Endothelial cell of umbilical vein (primary cell): ENCODE measurements around the gene TARBP2. TPM values are rescaled to one million over a fixed set of nuclear protein-coding genes. Genes with fewer than 3 reads are reported as not detected.

ENCODE experiments used
- BruUV-seq: library from RNA; stranded (reverse); fragments of 400-500 nt; replicated peaks from 2 replicates; lab custom pipeline; 2021; lab: Mats Ljungman, UMichigan
- CTCF ChIA-PET: fragments of 300-600, 350-600 bp; sonication (Branson Sonifier 250); formaldehyde crosslinking; loops from one replicate; lab custom pipeline; 2021; ENCODE audit warnings: antibody characterized with exemption, inconsistent platforms; lab: Charles Lee
- POLR2A ChIA-PET: fragments of 300-600, 350-600 bp; sonication (Branson Sonifier 250); formaldehyde crosslinking; loops from one replicate; lab custom pipeline; 2021; ENCODE audit warnings: antibody characterized with exemption, inconsistent platforms; lab: Charles Lee
- DNase-seq: peaks from one replicate; pipeline ENCODE4 v3.0.0-alpha.2; 2011; ENCODE audit warnings: low read depth, low spot score
- FAIRE-seq: peaks from 2 replicates; lab custom pipeline; 2011; peaks lifted over from hg19 to GRCh38; lab: Jason Lieb, UNC
- H2AFZ ChIP-seq: 2 replicates; pipeline ENCODE4 v1.6.0; 2012; ENCODE audit warnings: low read depth, low read length, control low read depth, inconsistent platforms
- H3K27ac ChIP-seq: 2 replicates; pipeline ENCODE4 v1.5.1; 2011; ENCODE audit warnings: low read depth, mild to moderate bottlenecking, control low read depth, low read length, moderate library complexity; ENCODE audit not compliant: insufficient read depth
- H3K27me3 ChIP-seq, 2 experiments: 2 replicates each; pipeline versions ENCODE4 v1.6.0 to v1.6.1; 2011; ENCODE audit warnings: low read length in 2 of 2, mixed read lengths in 1 of 2; ENCODE audit not compliant: control insufficient read depth in 2 of 2, insufficient read depth in 2 of 2
- H3K36me3 ChIP-seq, 2 experiments: 2 replicates in 1 of 2; 3 replicates in 1 of 2; pipeline ENCODE4 v1.5.1; 2011; ENCODE audit warnings: low read length in 2 of 2, mild to moderate bottlenecking in 1 of 2, moderate library complexity in 1 of 2; ENCODE audit not compliant: control insufficient read depth in 2 of 2, insufficient read depth in 2 of 2; ENCODE audit errors: extremely low read depth in 1 of 2
- H3K4me1 ChIP-seq: 3 replicates; pipeline ENCODE4 v1.5.1; 2011; ENCODE audit warnings: mild to moderate bottlenecking, low read length; ENCODE audit not compliant: control insufficient read depth, insufficient read depth; ENCODE audit errors: extremely low read depth
- H3K4me2 ChIP-seq: 2 replicates; pipeline ENCODE4 v1.6.1; 2011; ENCODE audit warnings: low read length, control low read depth, mixed read lengths; ENCODE audit not compliant: insufficient read depth
- H3K4me3 ChIP-seq, 3 experiments: fragments of 200-600 bp in 1 of 3; sonication (generic), shearing (Covaris generic) in 1 of 3; replicated peaks in 1 of 3; 2 replicates each; pipeline ENCODE4 v1.5.1; 2011 to 2016; ENCODE audit warnings: control low read depth in 3 of 3, low read length in 3 of 3, mild to moderate bottlenecking in 2 of 3, inconsistent platforms in 1 of 3, low read depth in 1 of 3, moderate library complexity in 1 of 3; ENCODE audit not compliant: insufficient read depth in 1 of 3
- H3K79me2 ChIP-seq: 2 replicates; pipeline ENCODE4 v1.6.0; 2012; ENCODE audit warnings: low read length, inconsistent platforms; ENCODE audit not compliant: control insufficient read depth, insufficient read depth
- H3K9ac ChIP-seq: replicated peaks from 2 replicates; pipeline ENCODE3; 2011; ENCODE audit warnings: low read length, control low read depth; ENCODE audit not compliant: insufficient read depth; ENCODE audit errors: extremely low read depth
- H3K9me1 ChIP-seq: replicated peaks from 3 replicates; pipeline ENCODE4 v1.6.0; 2011; ENCODE audit warnings: mild to moderate bottlenecking, low read length; ENCODE audit not compliant: control insufficient read depth, insufficient read depth; ENCODE audit errors: extremely low read depth
- H3K9me3 ChIP-seq: replicated peaks from 2 replicates; pipeline ENCODE4 v1.5.1; 2012; ENCODE audit warnings: low read length, inconsistent platforms; ENCODE audit not compliant: control insufficient read depth, insufficient read depth
- H4K20me1 ChIP-seq: replicated peaks from 2 replicates; pipeline ENCODE3; 2011; ENCODE audit warnings: mild to moderate bottlenecking, low read length; ENCODE audit not compliant: control insufficient read depth, insufficient read depth; ENCODE audit errors: extremely low read depth
- CTCF ChIP-seq, 2 donors: IDR thresholded peaks; 1 replicate in 1 of 2; 2 replicates in 1 of 2; pipeline ENCODE4 v1.5.1; 2011; ENCODE audit warnings: low read length in 2 of 2, mild to moderate bottlenecking in 2 of 2, moderate library complexity in 2 of 2, control low read depth in 1 of 2, inconsistent platforms in 1 of 2, low read depth in 1 of 2; ENCODE audit not compliant: insufficient read depth in 1 of 2; ENCODE audit errors: extremely low read depth in 1 of 2
- dilution Hi-C: fragments of 300-500 bp; cut with MboI; formaldehyde crosslinking; loops from one replicate; pipeline ENCODE4 v1.15.0; 2019; ENCODE audit warnings: low sequenced_read_pairs; ENCODE audit not compliant: extremely low pct_ligation_motif_present
- intact Hi-C: fragments of 100-400 bp; cut with micrococcal nuclease; formaldehyde crosslinking; loops from one replicate; pipeline ENCODE4 v1.10.0; 2022
- polyA plus RNA-seq, 4 experiments: library from polyadenylated mRNA; depleted of rRNA in 3 of 4; stranded (reverse) in 3 of 4; unstranded in 1 of 4; fragments of >200 nt; gene quantifications; 2 replicates each; pipeline versions ENCODE4 v1.2.1 to v1.2.3, GENCODE V29; 2011 to 2012; ENCODE audit warnings: missing spikeins in 1 of 4
- total RNA-seq: library from RNA; stranded (reverse); gene quantifications from 2 replicates; pipeline ENCODE4 v1.2.3, GENCODE V29; 2021
- TF ChIP-seq, protein P1 (sequence below): IDR thresholded peaks from 2 replicates; pipeline ENCODE4 v1.6.1; 2011; ENCODE audit not compliant: insufficient read depth, insufficient read length

Gene TARBP2
- total and polyA plus RNA-seq, 2 donors (not counting 3 experiments of a cell fraction or from before 2014, with no cell fraction given): 57.2 to 82.8 TPM

DNA sequence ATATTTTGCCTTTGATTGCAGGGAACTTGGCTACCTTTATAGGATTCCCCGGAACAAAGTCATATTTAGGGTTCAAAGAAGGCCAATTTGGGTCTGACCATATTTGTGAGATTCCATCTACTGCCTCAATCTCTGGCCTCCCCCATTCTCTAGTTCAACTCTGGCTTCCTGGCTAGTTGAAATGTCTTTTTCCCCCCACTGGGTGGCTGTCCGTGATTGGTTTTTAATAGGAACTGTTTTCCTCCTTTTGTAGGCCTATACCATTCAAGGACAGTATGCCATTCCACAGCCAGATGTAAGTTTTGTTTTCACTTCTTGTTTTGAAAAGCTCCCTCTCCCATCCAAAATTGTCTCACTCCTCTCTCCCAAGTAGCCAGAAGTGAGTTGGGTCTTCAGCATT, 35.4 kb upstream of the TARBP2 start:
- FAIRE-seq: no peak

More for the DNA sequence above, 35.4 kb upstream of the TARBP2 start:
- Histone ChIP-seq H3K4me1 (no peaks in the 10 kb centered on the region), H3K9me1 (no peaks in the 10 kb centered on the region), H3K9me3 (no peaks in the 10 kb centered on the region), H3K27ac (no peak overlapping the region), H3K4me2 (no peak overlapping the region), H3K4me3 (no peak overlapping the region), H3K79me2 (peaks cover 79% of the 10 kb centered on the region), H3K27me3 (no peaks in the 10 kb centered on the region), H2AFZ (no peak overlapping the region), H3K9ac (no peak overlapping the region), H4K20me1 (peaks cover 27% of the 10 kb centered on the region), H3K36me3 (peaks cover 77 to 87% of the 10 kb centered on the region in 2 experiments)
- TF ChIP-seq CTCF (IDR thresholded peaks at IDR 0.05; ENCODE audit: extremely low read depth in 1 of 2, insufficient read depth in 1 of 2, low read depth in 1 of 2, low read length in 2 of 2): peak in 1 of 2 donors; percentile 1
- TF ChIP-seq, protein P1, sequence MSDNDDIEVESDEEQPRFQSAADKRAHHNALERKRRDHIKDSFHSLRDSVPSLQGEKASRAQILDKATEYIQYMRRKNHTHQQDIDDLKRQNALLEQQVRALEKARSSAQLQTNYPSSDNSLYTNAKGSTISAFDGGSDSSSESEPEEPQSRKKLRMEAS: no peak
- ChIA-PET POLR2A (no interaction called here), CTCF (interaction anchor here (1.3 to 1.8 kb wide), 2 partner anchors 8 to 11 kb away, joined by 3 to 9 read pairs; no protein-coding TSS in a partner anchor)
- dilution Hi-C loops: no loop called here
- intact Hi-C loops: no loop called here
- BruUV-seq: no TSS peak
- no peak for DNase-seq
